Muscle layer of colon (tissue), 2 donors: Measurements from ENCODE around the gene CEP128.

Source experiments
- H3K27ac ChIP-seq: one replicate; pipeline ENCODE4 v1.7.0; 2013; ENCODE audit warnings: low read depth, mild to moderate bottlenecking, low read length, moderate library complexity
- H3K27me3 ChIP-seq, 2 donors: one replicate each; pipeline ENCODE4 v1.7.0; 2013; ENCODE audit warnings: low read length in 2 of 2, mild to moderate bottlenecking in 2 of 2; ENCODE audit not compliant: insufficient read depth in 2 of 2, control insufficient read depth in 1 of 2
- H3K36me3 ChIP-seq: one replicate; pipeline ENCODE4 v1.7.0; 2013; ENCODE audit warnings: mild to moderate bottlenecking, low read length; ENCODE audit not compliant: insufficient read depth
- H3K4me1 ChIP-seq: one replicate; pipeline ENCODE4 v1.7.0; 2013; ENCODE audit warnings: mild to moderate bottlenecking, low read length; ENCODE audit not compliant: insufficient read depth
- H3K4me3 ChIP-seq, 2 donors: one replicate each; pipeline ENCODE4 v1.7.0; 2013; ENCODE audit warnings: low read length in 2 of 2, low read depth in 1 of 2, mild to moderate bottlenecking in 1 of 2, moderate library complexity in 1 of 2
- H3K9ac ChIP-seq: one replicate; pipeline ENCODE4 v1.7.0; 2013; ENCODE audit warnings: low read length
- H3K9me3 ChIP-seq: one replicate; pipeline ENCODE4 v1.7.0; 2013; ENCODE audit warnings: mild to moderate bottlenecking, low read length
- donor health status: abdominal sarcoma.
- donor health status: Adenocarcinoma of cecum.

CEP128 gene

GRCh38 chr14:80455031-80455430 is 486.5 kb downstream of the CEP128 start:
- Histone ChIP-seq H3K36me3 (no peaks in the 10 kb centered on the region), H3K9me3 (no peaks in the 10 kb centered on the region), H3K27me3 (no peaks in the 10 kb centered on the region), H3K9ac (no peak overlapping the region), H3K4me3 (no peak overlapping the region), H3K4me1 (no peaks in the 10 kb centered on the region), H3K27ac (no peak overlapping the region)

DNA sequence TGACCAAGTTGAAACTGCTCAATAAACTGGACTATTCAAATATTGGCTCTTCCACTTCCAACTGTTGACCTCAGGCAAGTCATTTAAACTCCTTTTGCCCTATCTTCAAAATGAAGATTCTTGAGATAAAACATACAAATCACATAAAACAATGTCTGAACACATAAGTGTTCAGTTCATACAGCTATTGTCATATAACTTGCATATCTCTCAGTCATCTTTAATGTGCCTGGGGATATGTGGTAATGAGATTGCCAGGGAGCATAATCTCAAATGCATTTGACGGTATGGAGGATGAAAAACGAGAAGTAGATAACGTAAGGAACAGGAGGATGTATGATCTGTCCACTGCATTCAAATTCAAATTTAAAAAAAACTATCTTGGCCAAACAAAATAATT is 493.3 kb downstream of the CEP128 start:
- no peak overlapping the region for H3K4me3 ChIP-seq
- no peaks in the 10 kb centered on the region for H3K27me3 ChIP-seq
- no peaks in the 10 kb centered on the region for H3K9me3 ChIP-seq
- no peak overlapping the region for H3K27ac ChIP-seq
- no peak overlapping the region for H3K9ac ChIP-seq
- H3K4me1 ChIP-seq, result no peaks in the 10 kb centered on the region
- no peaks in the 10 kb centered on the region for H3K36me3 ChIP-seq

DNA sequence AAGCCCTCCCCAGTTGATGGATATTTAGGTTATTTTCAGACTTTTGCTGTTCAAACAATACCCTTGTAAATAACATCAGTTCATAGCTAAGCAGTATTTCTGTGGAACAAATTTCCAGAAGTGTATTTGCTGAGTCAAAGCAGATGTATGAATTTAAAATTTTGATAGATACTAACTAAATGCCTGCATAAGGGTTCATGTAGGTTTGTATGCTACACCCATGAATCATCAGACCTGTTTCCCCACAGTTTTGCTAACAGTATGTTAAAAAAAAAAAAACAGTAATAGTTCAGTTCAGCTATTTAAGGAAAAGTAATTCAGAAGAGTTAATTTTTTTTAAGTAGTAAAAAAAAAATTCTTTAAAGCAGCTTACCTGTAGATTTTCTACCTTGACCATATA is 494.1 kb downstream of the CEP128 start:
- no peaks in the 10 kb centered on the region for H3K4me1 ChIP-seq
- no peak overlapping the region for H3K4me3 ChIP-seq
- no peak overlapping the region for H3K27ac ChIP-seq
- H3K9me3 ChIP-seq, result no peaks in the 10 kb centered on the region
- no peak overlapping the region for H3K9ac ChIP-seq
- H3K36me3 ChIP-seq, result no peaks in the 10 kb centered on the region
- no peaks in the 10 kb centered on the region for H3K27me3 ChIP-seq
